ENCODE data around the gene PTPRO.

DNA sequence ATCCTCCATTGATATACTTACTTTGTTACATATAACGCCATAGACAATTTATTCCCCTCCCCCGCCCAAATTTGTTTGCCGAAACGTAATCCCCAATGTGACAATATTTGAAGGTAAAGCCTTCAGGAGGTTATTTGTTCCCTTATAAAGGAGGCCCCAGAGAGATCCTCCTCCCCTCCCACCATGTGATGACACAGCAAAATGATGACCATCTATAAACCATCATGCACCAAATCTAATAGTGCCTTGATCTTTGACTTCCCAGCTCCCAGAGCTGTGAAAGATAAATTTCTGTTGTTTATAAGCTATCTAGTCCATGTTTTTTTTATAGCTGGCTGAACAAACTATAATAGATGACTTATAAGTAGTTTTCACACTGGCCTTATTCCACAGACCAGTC lies 122.2 kb downstream of the PTPRO start:
- no peak for TF ChIP-seq POLR2A (IDR thresholded peaks at IDR 0.05; ENCODE audit: low read length)
- TF ChIP-seq, protein P1, sequence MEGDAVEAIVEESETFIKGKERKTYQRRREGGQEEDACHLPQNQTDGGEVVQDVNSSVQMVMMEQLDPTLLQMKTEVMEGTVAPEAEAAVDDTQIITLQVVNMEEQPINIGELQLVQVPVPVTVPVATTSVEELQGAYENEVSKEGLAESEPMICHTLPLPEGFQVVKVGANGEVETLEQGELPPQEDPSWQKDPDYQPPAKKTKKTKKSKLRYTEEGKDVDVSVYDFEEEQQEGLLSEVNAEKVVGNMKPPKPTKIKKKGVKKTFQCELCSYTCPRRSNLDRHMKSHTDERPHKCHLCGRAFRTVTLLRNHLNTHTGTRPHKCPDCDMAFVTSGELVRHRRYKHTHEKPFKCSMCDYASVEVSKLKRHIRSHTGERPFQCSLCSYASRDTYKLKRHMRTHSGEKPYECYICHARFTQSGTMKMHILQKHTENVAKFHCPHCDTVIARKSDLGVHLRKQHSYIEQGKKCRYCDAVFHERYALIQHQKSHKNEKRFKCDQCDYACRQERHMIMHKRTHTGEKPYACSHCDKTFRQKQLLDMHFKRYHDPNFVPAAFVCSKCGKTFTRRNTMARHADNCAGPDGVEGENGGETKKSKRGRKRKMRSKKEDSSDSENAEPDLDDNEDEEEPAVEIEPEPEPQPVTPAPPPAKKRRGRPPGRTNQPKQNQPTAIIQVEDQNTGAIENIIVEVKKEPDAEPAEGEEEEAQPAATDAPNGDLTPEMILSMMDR (IDR thresholded peaks at IDR 0.05): no peak
- TF ChIP-seq CHD4 (IDR thresholded peaks at IDR 0.05; ENCODE audit: borderline replicate concordance): no peak

Data from A549 (cell line).